Activated naive CD4-positive, alpha-beta T cell treated with anti-CD3 and anti-CD28 coated beads for 36 hours (primary cell): Measurements from ENCODE around the gene CTNNA2. TPM values are rescaled to one million over a fixed set of nuclear protein-coding genes. Genes with fewer than 3 reads are reported as not detected.
"Not testable (repeated sequence)": the region's sequence is repeated elsewhere in the genome, so short reads cannot be mapped to it uniquely, and the experiment has no call there.

Source experiments
- CTCF ChIA-PET: fragments of 350-600 bp; sonication (Branson Sonifier 250); formaldehyde crosslinking; loops from one replicate; lab custom pipeline; 2021; ENCODE audit warnings: antibody characterized with exemption; lab: Charles Lee
- DNase-seq: peaks from one replicate; pipeline ENCODE4 v3.0.0-alpha.2; 2020
- H3K27ac Mint-ChIP-seq: one replicate; pipeline ENCODE4 v1.8.0; 2021; ENCODE audit warnings: mild to moderate bottlenecking, mixed read lengths
- H3K27me3 Mint-ChIP-seq: one replicate; pipeline ENCODE4 v1.8.0; 2021; ENCODE audit warnings: low read depth, mixed read lengths
- H3K36me3 Mint-ChIP-seq: one replicate; pipeline ENCODE4 v1.8.0; 2021; ENCODE audit warnings: low read depth, mixed read lengths
- H3K4me1 Mint-ChIP-seq: one replicate; pipeline ENCODE4 v1.8.0; 2021; ENCODE audit warnings: low read depth, mixed read lengths
- H3K4me3 Mint-ChIP-seq: one replicate; pipeline ENCODE4 v1.8.0; 2021; ENCODE audit warnings: mild to moderate bottlenecking, moderate library complexity, mixed read lengths
- H3K9me3 Mint-ChIP-seq: one replicate; pipeline ENCODE4 v1.8.0; 2021; ENCODE audit warnings: mixed read lengths
- intact Hi-C: fragments of 100-400 bp; cut with micrococcal nuclease; formaldehyde crosslinking; loops from one replicate; pipeline ENCODE4 v1.15.1; 2023
- total RNA-seq, 2 experiments: library from RNA; stranded (reverse); gene quantifications; one replicate each; pipeline ENCODE4 v1.2.3, GENCODE V29; 2021

The CTNNA2 gene
- total RNA-seq, 2 experiments from 2014 or later = not detected

- intact Hi-C loops = no loop called here
- H3K4me3 Mint-ChIP-seq = no peak overlapping the region
- no peaks in the 10 kb centered on the region for H3K4me1 Mint-ChIP-seq
- DNase-seq = no peak
- H3K9me3 Mint-ChIP-seq = no peaks in the 10 kb centered on the region
- CTCF ChIA-PET = no interaction called here
- no peak overlapping the region for H3K27ac Mint-ChIP-seq
- peaks cover 17% of the 10 kb centered on the region for H3K27me3 Mint-ChIP-seq
- no peaks in the 10 kb centered on the region for H3K36me3 Mint-ChIP-seq
Measured at GRCh38 chr2:80075719-80076118, 562.9 kb downstream of the CTNNA2 start.

- H3K9me3 Mint-ChIP-seq = no peaks in the 10 kb centered on the region
- H3K27me3 Mint-ChIP-seq = peaks cover 20% of the 10 kb centered on the region
- no peaks in the 10 kb centered on the region for H3K36me3 Mint-ChIP-seq
- intact Hi-C loops = no loop called here
- H3K27ac Mint-ChIP-seq = no peak overlapping the region
- no peak overlapping the region for H3K4me3 Mint-ChIP-seq
- CTCF ChIA-PET = no interaction called here
- DNase-seq = no peak
- H3K4me1 Mint-ChIP-seq = peaks cover 2% of the 10 kb centered on the region
Measured at GRCh38 chr2:80078290-80079036, 565.6 kb downstream of the CTNNA2 start.

- Mint-ChIP-seq H3K4me3 (no peak overlapping the region), H3K9me3 (no peaks in the 10 kb centered on the region), H3K27ac (no peak overlapping the region), H3K27me3 (peaks cover 20% of the 10 kb centered on the region), H3K4me1 (peaks cover 2% of the 10 kb centered on the region), H3K36me3 (no peaks in the 10 kb centered on the region)
- no peak for DNase-seq
- CTCF ChIA-PET = interaction anchor here (0.5 to 1.0 kb wide), 2 partner anchors 10 to 79 kb away, joined by 3 read pairs; no protein-coding TSS in a partner anchor
- intact Hi-C loops = no loop called here
Measured at GRCh38 chr2:80080957-80081356, 568.1 kb downstream of the CTNNA2 start.

- Mint-ChIP-seq H3K27me3 (no peaks in the 10 kb centered on the region), H3K4me1 (no peaks in the 10 kb centered on the region), H3K9me3 (no peaks in the 10 kb centered on the region), H3K36me3 (no peaks in the 10 kb centered on the region), H3K4me3 (no peak overlapping the region), H3K27ac (no peak overlapping the region)
- CTCF ChIA-PET = no interaction called here
- DNase-seq = no peak
- intact Hi-C loops = no loop called here
Measured at GRCh38 chr2:80086831-80087230, 574.0 kb downstream of the CTNNA2 start.

GRCh38 chr2:80091237-80091636 lies 578.4 kb downstream of the CTNNA2 start:
- intact Hi-C loops = no loop called here
- CTCF ChIA-PET = no interaction called here
- Mint-ChIP-seq H3K4me1 (no peaks in the 10 kb centered on the region), H3K36me3 (no peaks in the 10 kb centered on the region), H3K27ac (no peak overlapping the region), H3K27me3 (no peaks in the 10 kb centered on the region), H3K4me3 (no peak overlapping the region), H3K9me3 (no peaks in the 10 kb centered on the region)
- no peak for DNase-seq

- CTCF ChIA-PET = interaction anchor here (0.6 kb wide), 1 partner anchor 1182 kb away, joined by 3 read pairs; no protein-coding TSS in a partner anchor
- H3K4me3 Mint-ChIP-seq = no peak overlapping the region
- intact Hi-C loops = no loop called here
- H3K27ac Mint-ChIP-seq = no peak overlapping the region
- no peaks in the 10 kb centered on the region for H3K36me3 Mint-ChIP-seq
- H3K4me1 Mint-ChIP-seq = no peaks in the 10 kb centered on the region
- no peaks in the 10 kb centered on the region for H3K27me3 Mint-ChIP-seq
- no peaks in the 10 kb centered on the region for H3K9me3 Mint-ChIP-seq
- no peak for DNase-seq
Measured at GRCh38 chr2:80092474-80092873, 579.6 kb downstream of the CTNNA2 start.

- H3K27me3 Mint-ChIP-seq, H3K27ac Mint-ChIP-seq, intact Hi-C loops, H3K36me3 Mint-ChIP-seq, DNase-seq, H3K9me3 Mint-ChIP-seq, H3K4me1 Mint-ChIP-seq, CTCF ChIA-PET, H3K4me3 Mint-ChIP-seq: not testable (repeated sequence)
Measured at GRCh38 chr2:80098503-80098902, 585.7 kb downstream of the CTNNA2 start.

GRCh38 chr2:80102026-80102425 lies 589.2 kb downstream of the CTNNA2 start:
- CTCF ChIA-PET = no interaction called here
- H3K27ac Mint-ChIP-seq = no peak overlapping the region
- H3K9me3 Mint-ChIP-seq = no peaks in the 10 kb centered on the region
- H3K4me3 Mint-ChIP-seq = no peak overlapping the region
- no peaks in the 10 kb centered on the region for H3K4me1 Mint-ChIP-seq
- no peaks in the 10 kb centered on the region for H3K36me3 Mint-ChIP-seq
- no peak for DNase-seq
- intact Hi-C loops = no loop called here
- H3K27me3 Mint-ChIP-seq = no peaks in the 10 kb centered on the region

- CTCF ChIA-PET = no interaction called here
- no peak for DNase-seq
- intact Hi-C loops = no loop called here
- Mint-ChIP-seq H3K27me3 (no peaks in the 10 kb centered on the region), H3K4me3 (no peak overlapping the region), H3K36me3 (no peaks in the 10 kb centered on the region), H3K27ac (no peak overlapping the region), H3K9me3 (no peaks in the 10 kb centered on the region), H3K4me1 (no peaks in the 10 kb centered on the region)
Measured at GRCh38 chr2:80105015-80105640, 592.3 kb downstream of the CTNNA2 start.

GRCh38 chr2:80111185-80111584 lies 598.3 kb downstream of the CTNNA2 start:
- no peaks in the 10 kb centered on the region for H3K36me3 Mint-ChIP-seq
- H3K4me3 Mint-ChIP-seq = no peak overlapping the region
- no peak for DNase-seq
- peaks cover 3% of the 10 kb centered on the region for H3K9me3 Mint-ChIP-seq
- no peaks in the 10 kb centered on the region for H3K4me1 Mint-ChIP-seq
- no peak overlapping the region for H3K27ac Mint-ChIP-seq
- intact Hi-C loops = no loop called here
- H3K27me3 Mint-ChIP-seq = no peaks in the 10 kb centered on the region
- CTCF ChIA-PET = no interaction called here

- CTCF ChIA-PET = no interaction called here
- no peak overlapping the region for H3K4me3 Mint-ChIP-seq
Measured at GRCh38 chr2:80112790-80113189, 599.9 kb downstream of the CTNNA2 start.

GRCh38 chr2:80113399-80113798 lies 600.5 kb downstream of the CTNNA2 start:
- no peak for DNase-seq
- H3K4me1 Mint-ChIP-seq = no peaks in the 10 kb centered on the region
- H3K27ac Mint-ChIP-seq = no peak overlapping the region
- H3K36me3 Mint-ChIP-seq = no peaks in the 10 kb centered on the region
- H3K9me3 Mint-ChIP-seq = peaks cover 5% of the 10 kb centered on the region
- no peak overlapping the region for H3K4me3 Mint-ChIP-seq
- H3K27me3 Mint-ChIP-seq = no peaks in the 10 kb centered on the region
- intact Hi-C loops = no loop called here
- CTCF ChIA-PET = no interaction called here

More at GRCh38 chr2:80112790-80113189, 599.9 kb downstream of the CTNNA2 start:
- no peak for DNase-seq
- Mint-ChIP-seq H3K4me1 (no peaks in the 10 kb centered on the region), H3K27me3 (no peaks in the 10 kb centered on the region), H3K27ac (no peak overlapping the region), H3K36me3 (no peaks in the 10 kb centered on the region), H3K9me3 (peaks cover 5% of the 10 kb centered on the region)
- intact Hi-C loops = no loop called here

GRCh38 chr2:80114812-80115211 lies 602.0 kb downstream of the CTNNA2 start:
- Mint-ChIP-seq H3K27me3 (no peaks in the 10 kb centered on the region), H3K27ac (no peak overlapping the region), H3K4me3 (no peak overlapping the region), H3K4me1 (no peaks in the 10 kb centered on the region), H3K36me3 (no peaks in the 10 kb centered on the region), H3K9me3 (peaks cover 5% of the 10 kb centered on the region)
- intact Hi-C loops = no loop called here
- CTCF ChIA-PET = no interaction called here
- DNase-seq = no peak
